Activated effector memory CD4-positive, alpha-beta T cell treated with Interleukin-2 at 50 U/mL for 16 hours (primary cell): ENCODE data around the gene TNS3.

Source experiments
- DNase-seq: peaks from one replicate; pipeline ENCODE4 v3.0.0-alpha.2; 2020

TNS3 gene

GRCh38 chr7:47356261-47356660, 225.7 kb downstream of the TNS3 start:
- no peak for DNase-seq

- DNase-seq = no peak
Measured at GRCh38 chr7:47355684-47356083, 226.2 kb downstream of the TNS3 start.

GRCh38 chr7:47354831-47355541, 226.9 kb downstream of the TNS3 start:
- no peak for DNase-seq

GRCh38 chr7:47354071-47354470, 227.8 kb downstream of the TNS3 start:
- DNase-seq = no peak

GRCh38 chr7:47352394-47352968, 229.4 kb downstream of the TNS3 start:
- no peak for DNase-seq

- DNase-seq = no peak
Measured at GRCh38 chr7:47351233-47352154, 230.4 kb downstream of the TNS3 start.

GRCh38 chr7:47350425-47350824, 231.5 kb downstream of the TNS3 start:
- DNase-seq = no peak

- DNase-seq = no peak
Measured at GRCh38 chr7:47349401-47349800, 232.5 kb downstream of the TNS3 start.

- DNase-seq = no peak
Measured at GRCh38 chr7:47347816-47348385, 234.0 kb downstream of the TNS3 start.

GRCh38 chr7:47347346-47347745, 234.6 kb downstream of the TNS3 start:
- DNase-seq = no peak

- no peak for DNase-seq
Measured at GRCh38 chr7:47346377-47346914, 235.5 kb downstream of the TNS3 start.

- DNase-seq = no peak
Measured at GRCh38 chr7:47345857-47346298, 236.0 kb downstream of the TNS3 start.

- DNase-seq = no peak
Measured at GRCh38 chr7:47344171-47344955, 237.5 kb downstream of the TNS3 start.

- no peak for DNase-seq
Measured at GRCh38 chr7:47343061-47343455, 238.9 kb downstream of the TNS3 start.

GRCh38 chr7:47342296-47343060, 239.4 kb downstream of the TNS3 start:
- no peak for DNase-seq

GRCh38 chr7:47340517-47340916, 241.4 kb downstream of the TNS3 start:
- no peak for DNase-seq

- no peak for DNase-seq
Measured at GRCh38 chr7:47338026-47338425, 243.9 kb downstream of the TNS3 start.

- no peak for DNase-seq
Measured at GRCh38 chr7:47337531-47337930, 244.4 kb downstream of the TNS3 start.

- DNase-seq = no peak
Measured at GRCh38 chr7:47336472-47337425, 245.2 kb downstream of the TNS3 start.
